Adrenal gland (tissue), 5 donors: ENCODE results near the gene ZNF480.

Source experiments
- POLR2A ChIP-seq, 2 donors: fragments of 450-650 bp; IDR thresholded peaks; one replicate each; pipeline ENCODE4 v1.6.1; 2017; ENCODE audit warnings: antibody characterized with exemption in 2 of 2, mild to moderate bottlenecking in 2 of 2, moderate library complexity in 1 of 2
- TF ChIP-seq, protein P1 (sequence below), 6 experiments: fragments of 450-650 bp in 4 of 6; fragments of 200-600 bp in 2 of 6; sonication (generic) in 1 of 6; IDR thresholded peaks; 1 replicate in 5 of 6; 2 replicates in 1 of 6; pipeline versions ENCODE4 v1.5.1 to v1.8.0; 2016 to 2021; ENCODE audit warnings: antibody characterized with exemption in 6 of 6, mild to moderate bottlenecking in 2 of 6, moderate library complexity in 1 of 6
- donor health status: DM: no; HTN: no; CAD: no.

GRCh38 chr19:52307275-52307674, 10.3 kb downstream of the ZNF480 start:
- TF ChIP-seq, protein P1, sequence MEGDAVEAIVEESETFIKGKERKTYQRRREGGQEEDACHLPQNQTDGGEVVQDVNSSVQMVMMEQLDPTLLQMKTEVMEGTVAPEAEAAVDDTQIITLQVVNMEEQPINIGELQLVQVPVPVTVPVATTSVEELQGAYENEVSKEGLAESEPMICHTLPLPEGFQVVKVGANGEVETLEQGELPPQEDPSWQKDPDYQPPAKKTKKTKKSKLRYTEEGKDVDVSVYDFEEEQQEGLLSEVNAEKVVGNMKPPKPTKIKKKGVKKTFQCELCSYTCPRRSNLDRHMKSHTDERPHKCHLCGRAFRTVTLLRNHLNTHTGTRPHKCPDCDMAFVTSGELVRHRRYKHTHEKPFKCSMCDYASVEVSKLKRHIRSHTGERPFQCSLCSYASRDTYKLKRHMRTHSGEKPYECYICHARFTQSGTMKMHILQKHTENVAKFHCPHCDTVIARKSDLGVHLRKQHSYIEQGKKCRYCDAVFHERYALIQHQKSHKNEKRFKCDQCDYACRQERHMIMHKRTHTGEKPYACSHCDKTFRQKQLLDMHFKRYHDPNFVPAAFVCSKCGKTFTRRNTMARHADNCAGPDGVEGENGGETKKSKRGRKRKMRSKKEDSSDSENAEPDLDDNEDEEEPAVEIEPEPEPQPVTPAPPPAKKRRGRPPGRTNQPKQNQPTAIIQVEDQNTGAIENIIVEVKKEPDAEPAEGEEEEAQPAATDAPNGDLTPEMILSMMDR (IDR thresholded peaks at IDR 0.05), result no peak
- no peak for TF ChIP-seq POLR2A (IDR thresholded peaks at IDR 0.05)
